ENCODE measurements around the gene BCL10. TPM values are rescaled to one million over a fixed set of nuclear protein-coding genes. Genes with fewer than 3 reads are reported as not detected.

The BCL10 gene
- total and polyA plus RNA-seq, 2 of the 8 experiments (the other 6 are each of a cell fraction or from before 2014, with no cell fraction given) = 7.4 to 29.6 TPM

GRCh38 chr1:85295654-85296053 is 19.2 kb upstream of the BCL10 start (continued):
- TF ChIP-seq CHD7 (IDR thresholded peaks at IDR 0.05; ENCODE audit: insufficient replicate concordance, low read length) (no peak), SP2 (IDR thresholded peaks at IDR 0.05; ENCODE audit: low read length) (no peak), HDAC6 (IDR thresholded peaks at IDR 0.05; ENCODE audit: low read depth, low read length) (no peak), CREB1 (IDR thresholded peaks at IDR 0.05) (no peak), KDM1A (IDR thresholded peaks at IDR 0.05; ENCODE audit: borderline replicate concordance, low read length) (no peak), SUZ12 (IDR thresholded peaks at IDR 0.05; ENCODE audit: low read length) (no peak)

Data from H1 (cell line).